Nucleus accumbens (tissue), 56 donors: Measurements from ENCODE around the gene ZNF710.
"Not testable (repeated sequence)": the region's sequence is repeated elsewhere in the genome, so short reads cannot be mapped to it uniquely, and the experiment has no call there.

Experiments used
- DNase-seq, 56 donors: peaks; one replicate each; lab custom pipeline; 2025; lab: John Stamatoyannopoulos, UW

Gene ZNF710

DNA sequence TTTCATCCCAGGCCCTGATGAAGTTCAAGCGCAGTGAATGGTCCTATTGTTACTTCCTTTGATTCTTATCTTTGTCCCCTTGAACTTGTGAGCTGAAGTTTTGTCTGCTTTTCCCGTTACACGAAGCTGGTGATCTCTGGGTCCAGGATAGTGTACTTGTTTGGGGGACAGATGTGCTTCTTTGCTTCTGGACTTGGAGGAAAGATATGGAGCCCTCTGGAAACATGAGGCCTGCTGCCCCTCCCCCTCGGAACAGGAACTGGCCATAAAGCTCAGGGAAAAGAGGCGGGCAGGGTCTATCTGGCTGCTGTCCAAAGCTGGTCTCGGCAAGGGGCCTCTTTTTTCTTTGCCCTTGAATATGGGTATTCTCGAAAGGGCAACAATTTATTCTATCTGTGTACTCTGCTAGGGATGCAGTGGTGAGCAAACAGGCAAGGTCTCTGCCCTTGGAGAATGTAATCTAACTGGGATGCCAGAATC lies 53.5 kb downstream of the ZNF710 start:
- DNase-seq = no peak

DNA sequence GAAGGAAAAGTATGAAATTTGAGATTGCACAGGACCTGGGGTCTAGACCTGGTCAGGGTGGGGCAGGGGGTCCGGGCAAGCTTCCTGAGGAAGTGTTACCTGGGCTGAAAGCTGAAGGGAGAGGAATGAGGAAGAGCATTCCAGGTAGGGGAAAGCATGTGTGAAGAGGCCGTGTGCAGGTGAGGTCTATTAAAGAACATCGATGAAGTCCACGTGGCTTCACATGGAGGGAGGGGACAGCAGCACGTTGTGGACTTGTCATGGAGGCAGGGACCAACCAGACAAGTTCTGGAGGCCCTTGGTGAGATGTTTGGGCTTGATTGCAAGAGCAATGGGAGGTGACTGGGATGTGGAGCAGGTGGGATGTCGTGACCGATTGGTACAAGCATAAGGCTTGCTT lies 54.1 kb downstream of the ZNF710 start:
- DNase-seq = no peak

- no peak for DNase-seq
Measured at GRCh38 chr15:90056529-90056928, 55.4 kb downstream of the ZNF710 start.

GRCh38 chr15:90058308-90058707 lies 57.2 kb downstream of the ZNF710 start:
- no peak for DNase-seq

DNA sequence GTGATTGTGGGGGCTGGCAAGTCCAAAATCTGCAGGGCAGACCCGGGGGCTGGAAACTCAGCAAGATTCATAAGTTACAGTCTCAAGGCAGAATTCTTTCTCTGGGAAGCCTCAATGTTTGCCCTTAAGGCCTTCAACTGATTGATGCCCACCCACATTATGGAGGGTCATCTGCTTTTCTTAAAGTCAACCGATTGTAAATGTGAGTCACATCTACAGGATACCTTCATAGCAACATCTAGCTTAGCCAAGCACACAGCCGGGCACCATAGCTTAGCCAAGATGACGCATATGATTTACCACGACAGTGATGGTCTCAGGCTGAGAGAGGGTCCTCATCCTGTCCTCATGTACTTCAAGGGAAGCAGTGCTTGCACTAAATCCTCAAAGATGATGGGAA lies 57.7 kb downstream of the ZNF710 start:
- no peak for DNase-seq

DNA sequence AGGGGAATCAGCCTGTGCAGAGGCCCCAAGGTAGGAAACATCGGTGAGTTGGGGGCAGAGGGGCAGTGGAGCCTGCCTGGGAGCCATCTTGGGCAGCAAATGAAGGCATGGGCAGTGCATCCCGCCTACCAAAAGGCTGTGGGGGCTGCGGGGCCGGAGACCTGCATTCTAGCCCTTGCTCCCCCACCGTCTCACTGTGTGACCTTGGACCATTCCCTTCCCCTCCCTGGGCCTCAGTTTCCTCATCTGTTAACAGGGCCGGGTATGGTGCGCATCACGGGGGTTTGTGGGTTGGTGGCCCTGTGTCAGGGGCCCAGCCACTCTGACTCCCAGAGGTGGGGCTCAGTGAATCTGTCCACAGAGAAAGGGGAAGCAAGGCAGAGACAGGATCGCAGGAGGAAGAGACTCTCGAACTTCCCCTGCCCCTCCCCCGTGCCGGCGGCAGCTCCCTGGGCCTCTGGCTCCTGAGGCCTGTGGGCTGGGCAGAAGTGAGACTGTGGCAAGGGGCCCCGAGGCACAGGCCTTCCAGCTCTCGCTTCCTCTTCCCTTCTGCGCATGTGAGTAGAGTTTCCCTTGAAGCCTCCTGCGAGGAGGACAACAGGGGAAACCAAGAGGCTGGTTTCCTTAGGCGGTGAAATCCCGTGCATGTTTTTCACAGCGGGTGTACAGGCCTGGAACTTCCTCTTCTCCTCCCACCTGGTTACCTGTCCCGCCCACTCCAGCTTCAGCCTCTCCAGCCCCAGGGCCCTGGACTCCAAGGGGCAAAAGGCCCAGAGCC lies 58.3 kb downstream of the ZNF710 start:
- DNase-seq = peak in 28 of 56 donors; percentile 14 to 66 (median 32)

GRCh38 chr15:90060797-90061196 lies 59.7 kb downstream of the ZNF710 start:
- DNase-seq = no peak

DNA sequence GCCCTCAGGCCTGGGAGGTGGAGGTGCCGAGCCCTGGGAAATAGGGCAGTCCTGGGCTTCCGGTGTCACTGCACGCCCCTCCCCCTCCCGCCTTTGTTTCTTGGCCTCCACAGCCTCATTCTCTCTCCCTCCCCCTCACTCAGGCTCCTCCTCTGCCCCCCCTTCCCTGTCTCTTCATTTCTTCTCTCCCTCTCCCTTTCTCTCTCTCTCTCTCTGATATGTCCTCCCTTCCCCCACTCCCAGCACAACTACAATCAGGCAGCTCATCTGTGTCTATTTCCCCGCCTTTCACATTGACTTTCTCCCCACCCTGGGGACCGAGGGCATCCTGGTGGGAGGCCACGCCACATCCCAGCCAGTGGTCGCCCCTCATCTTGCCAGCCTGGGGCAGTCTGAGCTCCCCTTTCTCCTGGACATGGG lies 60.9 kb downstream of the ZNF710 start:
- peak in 18 of 56 donors; percentile 11 to 57 (median 26) for DNase-seq

DNA sequence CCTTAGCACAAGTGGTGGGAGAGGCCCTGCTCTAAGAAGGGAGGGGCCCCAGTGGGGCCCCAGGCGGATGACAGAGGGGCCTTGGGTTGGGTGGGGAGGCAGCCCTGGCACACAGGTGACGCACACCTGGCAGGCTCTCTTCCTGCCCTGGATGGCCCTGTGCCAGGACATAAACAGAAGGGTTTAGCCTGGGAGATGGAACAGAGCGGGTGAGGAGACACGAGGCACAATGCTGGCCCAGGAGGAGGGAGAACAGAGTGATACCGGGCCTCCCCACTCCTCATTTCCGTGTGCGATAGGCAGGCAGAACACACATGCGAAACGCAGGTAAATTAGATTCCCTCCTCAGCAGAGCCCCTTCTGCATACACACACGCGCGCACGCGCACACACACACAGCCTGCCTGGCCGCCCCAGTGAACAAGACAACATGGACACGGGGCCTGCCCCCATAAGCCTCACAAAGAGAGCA lies 61.4 kb downstream of the ZNF710 start:
- DNase-seq = no peak

DNA sequence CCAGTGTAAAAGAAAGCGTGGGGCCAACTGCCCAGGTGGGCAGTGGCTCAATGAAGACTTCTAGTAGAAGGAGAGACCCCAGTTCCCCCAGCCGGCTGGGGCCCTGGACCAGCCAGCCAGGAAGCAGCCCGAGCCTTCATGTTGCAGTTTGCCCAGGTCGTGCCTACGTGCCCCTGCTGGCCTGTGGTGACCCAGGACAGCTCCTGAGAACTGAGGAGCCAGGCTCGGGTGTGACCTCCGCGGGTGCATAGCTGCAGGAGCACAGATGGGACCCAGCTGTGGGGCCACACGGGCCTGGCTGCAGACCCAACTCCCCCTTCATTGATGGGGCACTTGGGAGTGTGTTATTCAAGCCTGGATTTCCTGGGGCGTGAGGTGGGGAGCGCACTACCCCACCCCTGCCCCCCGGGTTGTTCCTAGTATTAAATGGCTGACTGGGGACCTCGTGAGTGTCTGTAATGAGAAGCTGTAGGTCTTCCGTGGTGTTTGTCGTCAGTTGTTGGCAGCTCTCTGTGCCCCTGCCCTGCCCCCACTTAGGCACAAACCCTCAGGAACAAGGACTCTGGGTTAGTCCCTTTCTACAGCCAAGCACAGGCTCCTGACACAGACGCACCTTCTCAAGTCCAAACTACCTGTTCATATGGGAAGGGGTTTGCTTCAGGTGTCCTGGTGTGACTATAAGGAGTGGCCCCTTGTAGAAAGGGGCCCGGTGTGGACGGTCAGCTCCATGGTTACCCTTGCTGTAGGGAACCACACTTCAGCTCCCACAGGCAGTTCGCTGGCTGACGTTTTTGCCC lies 62.0 kb downstream of the ZNF710 start:
- DNase-seq = peak in 2 of 56 donors; percentile 19 to 22

DNA sequence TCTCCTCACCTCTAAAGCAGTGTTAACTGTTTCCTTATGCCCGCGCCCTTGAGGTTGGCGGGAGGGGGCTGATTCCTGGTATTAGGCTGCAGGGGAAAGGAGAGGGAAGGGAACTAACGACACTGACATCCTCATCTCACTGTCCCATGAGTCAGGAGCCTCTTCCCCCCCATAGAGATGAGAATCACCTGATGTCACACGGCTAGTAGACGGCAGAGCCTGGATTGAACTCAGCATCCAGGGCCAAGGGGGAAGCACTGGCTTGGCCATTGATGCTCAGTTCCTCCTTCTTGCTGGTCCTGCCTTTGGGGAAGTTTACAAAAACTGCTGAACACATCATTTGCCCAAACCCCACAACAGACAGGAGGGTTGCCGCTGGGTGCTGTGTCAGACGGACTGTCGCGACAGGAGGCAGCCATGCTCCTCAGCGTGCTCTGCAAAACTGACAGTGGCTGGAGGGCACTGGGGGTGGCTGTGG lies 62.7 kb downstream of the ZNF710 start:
- peak in 15 of 56 donors; percentile 9 to 49 (median 29) for DNase-seq

DNA sequence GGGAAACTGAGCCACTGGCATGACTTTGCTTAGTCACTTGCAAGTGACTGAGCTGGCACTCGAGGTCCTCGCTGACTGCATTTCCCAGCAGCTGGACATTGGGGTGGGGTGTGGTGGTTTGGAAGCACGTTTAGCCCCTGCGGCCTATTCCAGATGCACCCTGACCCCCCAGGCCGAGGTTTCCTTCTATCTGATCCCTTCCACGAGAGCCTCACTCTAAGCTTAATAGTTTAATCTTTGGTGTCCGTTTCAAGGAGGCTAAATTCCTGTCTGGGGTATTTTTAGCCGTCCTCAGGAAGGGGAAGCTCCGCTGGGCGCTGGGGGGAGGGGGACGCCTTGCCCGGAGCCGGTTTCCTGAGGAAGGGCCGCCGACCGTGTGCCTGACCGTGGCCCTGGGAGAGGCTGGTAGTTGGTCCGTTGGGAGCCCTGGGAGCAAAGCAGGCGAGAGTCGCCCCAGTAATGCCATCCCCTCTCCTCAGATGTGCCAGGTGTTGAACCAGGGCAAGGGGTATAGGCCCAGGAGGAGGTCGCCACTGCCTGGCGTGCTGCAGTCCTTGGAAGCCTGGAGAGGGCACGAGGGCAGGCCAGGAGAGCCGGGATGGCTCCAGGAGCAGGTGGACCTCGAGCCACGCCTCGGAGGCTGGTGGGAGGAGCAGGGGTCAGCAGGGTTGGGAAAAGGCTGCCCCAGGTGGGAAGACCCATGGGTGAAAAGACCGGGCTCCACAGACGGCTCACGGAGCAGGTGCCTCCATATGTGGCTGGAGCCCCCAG lies 64.0 kb downstream of the ZNF710 start:
- DNase-seq = peak in 4 of 56 donors; percentile 10 to 31 (median 28)

- DNase-seq = no peak
Measured at GRCh38 chr15:90065682-90066049, 64.5 kb downstream of the ZNF710 start.

DNA sequence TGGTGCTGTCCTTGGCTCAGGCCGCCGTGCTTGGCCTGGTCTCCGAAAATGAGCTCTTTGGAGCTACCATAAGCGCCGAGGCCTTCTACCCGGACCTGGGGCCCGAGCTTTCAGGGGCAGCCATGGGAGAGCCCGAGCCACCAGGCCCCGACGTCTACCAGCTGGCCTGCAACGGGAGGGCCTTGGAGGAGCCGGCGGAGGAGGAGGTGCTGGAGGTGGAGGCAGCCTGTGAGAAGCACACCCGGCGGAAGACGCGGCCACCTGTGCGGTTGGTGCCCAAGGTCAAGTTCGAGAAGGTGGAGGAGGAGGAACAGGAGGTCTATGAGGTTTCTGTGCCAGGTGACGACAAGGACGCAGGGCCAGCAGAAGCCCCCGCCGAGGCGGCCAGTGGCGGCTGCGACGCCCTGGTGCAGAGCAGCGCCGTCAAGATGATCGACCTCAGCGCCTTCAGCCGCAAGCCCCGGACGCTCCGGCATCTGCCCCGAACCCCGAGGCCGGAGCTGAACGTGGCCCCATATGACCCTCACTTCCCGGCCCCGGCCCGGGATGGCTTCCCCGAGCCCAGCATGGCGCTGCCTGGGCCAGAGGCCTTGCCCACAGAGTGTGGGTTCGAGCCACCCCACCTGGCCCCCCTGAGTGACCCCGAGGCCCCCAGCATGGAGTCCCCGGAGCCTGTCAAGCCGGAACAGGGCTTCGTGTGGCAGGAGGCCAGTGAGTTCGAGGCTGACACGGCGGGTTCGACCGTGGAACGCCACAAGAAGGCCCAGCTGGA lies 66.2 kb downstream of the ZNF710 start:
- DNase-seq = no peak

DNA sequence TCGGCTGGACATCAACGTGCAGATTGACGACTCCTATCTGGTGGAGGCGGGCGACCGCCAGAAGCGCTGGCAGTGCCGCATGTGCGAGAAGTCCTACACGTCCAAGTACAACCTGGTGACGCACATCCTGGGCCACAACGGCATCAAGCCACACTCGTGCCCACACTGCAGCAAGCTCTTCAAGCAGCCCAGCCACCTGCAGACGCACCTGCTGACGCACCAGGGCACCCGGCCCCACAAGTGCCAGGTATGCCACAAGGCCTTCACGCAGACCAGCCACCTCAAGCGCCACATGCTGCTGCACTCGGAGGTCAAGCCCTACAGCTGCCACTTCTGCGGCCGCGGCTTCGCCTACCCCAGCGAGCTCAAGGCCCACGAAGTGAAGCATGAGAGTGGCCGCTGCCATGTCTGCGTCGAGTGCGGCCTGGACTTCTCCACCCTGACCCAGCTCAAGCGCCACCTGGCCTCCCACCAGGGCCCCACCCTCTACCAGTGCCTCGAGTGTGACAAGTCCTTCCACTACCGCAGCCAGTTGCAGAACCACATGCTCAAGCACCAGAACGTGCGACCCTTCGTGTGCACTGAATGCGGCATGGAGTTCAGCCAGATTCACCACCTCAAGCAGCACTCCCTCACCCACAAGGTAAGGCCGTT lies 67.0 kb downstream of the ZNF710 start:
- no peak for DNase-seq

DNA sequence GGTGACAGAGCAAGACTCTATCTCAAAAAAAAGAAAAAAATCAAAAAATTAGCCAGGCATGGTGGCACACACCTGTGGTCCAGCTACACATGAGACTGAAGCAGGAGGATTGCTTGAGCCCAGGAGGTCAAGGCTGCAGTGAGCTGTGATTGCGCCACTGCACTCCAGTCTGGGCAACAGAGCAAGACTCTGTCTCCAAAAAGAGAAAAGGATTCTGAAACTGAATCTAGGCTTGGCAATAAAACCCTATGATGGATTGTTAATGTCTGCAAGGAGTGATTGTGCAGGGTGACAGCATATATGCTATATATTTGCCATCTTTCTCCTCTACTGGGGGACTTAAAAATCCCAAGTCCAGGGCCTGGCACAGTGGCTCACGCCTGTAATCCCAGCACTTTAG lies 69.5 kb downstream of the ZNF710 start:
- not testable (repeated sequence) for DNase-seq

- peak in 46 of 56 donors; percentile 18 to 88 (median 44) for DNase-seq
Measured at GRCh38 chr15:90071220-90071807, 70.2 kb downstream of the ZNF710 start.

- DNase-seq = no peak
Measured at GRCh38 chr15:90072978-90073640, 72.0 kb downstream of the ZNF710 start.
